CD14-positive monocyte (primary cell): ENCODE measurements around the gene ROR1. TPM values are rescaled to one million over a fixed set of nuclear protein-coding genes. Genes with fewer than 3 reads are reported as not detected.

Experiments used
- DNase-seq, 3 donors: peaks; one replicate each; pipeline ENCODE4 v3.0.0-alpha.2; 2011 to 2022
- H2AFZ ChIP-seq: 2 replicates; pipeline ENCODE4 v1.6.0; 2012; ENCODE audit warnings: mild to moderate bottlenecking, low read depth, low read length, inconsistent platforms; ENCODE audit not compliant: insufficient read depth, poor library complexity, severe bottlenecking
- H3K27ac ChIP-seq, 2 donors: 1 replicate in 1 of 2; 2 replicates in 1 of 2; pipeline ENCODE4 v1.5.1; 2012 to 2013; ENCODE audit warnings: low read length in 2 of 2, control low read depth in 1 of 2, inconsistent platforms in 1 of 2, low read depth in 1 of 2, mild to moderate bottlenecking in 1 of 2
- H3K27me3 ChIP-seq, 2 donors: one replicate each; pipeline versions ENCODE4 v1.6.0 to v1.6.1; 2011 to 2013; ENCODE audit warnings: low read length in 2 of 2; ENCODE audit not compliant: control insufficient read depth in 2 of 2, insufficient read depth in 2 of 2
- H3K36me3 ChIP-seq, 2 donors: replicated peaks in 1 of 2; 1 replicate in 1 of 2; 2 replicates in 1 of 2; pipeline versions ENCODE4 v1.5.1 to v1.6.1; 2012 to 2013; ENCODE audit warnings: low read length in 2 of 2, control low read depth in 1 of 2, inconsistent platforms in 1 of 2, mild to moderate bottlenecking in 1 of 2; ENCODE audit not compliant: insufficient read depth in 2 of 2, control insufficient read depth in 1 of 2
- H3K4me1 ChIP-seq, 2 donors: 1 replicate in 1 of 2; 2 replicates in 1 of 2; pipeline versions ENCODE4 v1.5.1 to v1.6.1; 2012 to 2013; ENCODE audit warnings: low read length in 2 of 2, control low read depth in 1 of 2, inconsistent platforms in 1 of 2, mild to moderate bottlenecking in 1 of 2, moderate library complexity in 1 of 2; ENCODE audit not compliant: insufficient read depth in 2 of 2, control insufficient read depth in 1 of 2
- H3K4me2 ChIP-seq: replicated peaks from 2 replicates; pipeline ENCODE3; 2012; ENCODE audit warnings: low read length, moderate library complexity, mild to moderate bottlenecking; ENCODE audit not compliant: poor library complexity, severe bottlenecking; ENCODE audit errors: extremely low read depth
- H3K4me3 ChIP-seq, 3 experiments: fragments of 200-600 bp in 1 of 3; sonication (generic) in 1 of 3; replicated peaks in 1 of 3; 1 replicate in 2 of 3; 2 replicates in 1 of 3; pipeline ENCODE4 v1.5.1; 2011 to 2013; ENCODE audit warnings: low read length in 3 of 3, mild to moderate bottlenecking in 3 of 3, control low read depth in 2 of 3, low read depth in 2 of 3, inconsistent platforms in 1 of 3, moderate library complexity in 1 of 3
- H3K79me2 ChIP-seq: 2 replicates; pipeline ENCODE4 v1.6.0; 2012; ENCODE audit warnings: mild to moderate bottlenecking, control low read depth, inconsistent platforms, low read length, moderate library complexity; ENCODE audit not compliant: insufficient read depth
- H3K9ac ChIP-seq: 2 replicates; pipeline ENCODE4 v1.6.0; 2017; ENCODE audit warnings: low read length, mild to moderate bottlenecking; ENCODE audit not compliant: insufficient read depth, poor library complexity, severe bottlenecking
- H3K9me3 ChIP-seq, 2 donors: replicated peaks in 1 of 2; 1 replicate in 1 of 2; 2 replicates in 1 of 2; pipeline versions ENCODE4 v1.5.1 to v1.6.1; 2012 to 2013; ENCODE audit warnings: low read length in 2 of 2, control low read depth in 1 of 2; ENCODE audit not compliant: control insufficient read depth in 1 of 2, insufficient read depth in 1 of 2
- H4K20me1 ChIP-seq: 2 replicates; pipeline ENCODE4 v1.6.0; 2012; ENCODE audit warnings: mild to moderate bottlenecking, low read length, control low read depth, moderate library complexity; ENCODE audit not compliant: insufficient read depth
- H3K27ac Mint-ChIP-seq, 7 donors: one replicate each; pipeline ENCODE4 v1.8.0; 2020; ENCODE audit warnings: mild to moderate bottlenecking in 7 of 7, mixed read lengths in 7 of 7, moderate library complexity in 6 of 7, inconsistent platforms in 2 of 7
- H3K27me3 Mint-ChIP-seq, 3 donors: one replicate each; pipeline ENCODE4 v1.8.0; 2021 to 2022; ENCODE audit warnings: low read depth in 3 of 3, mild to moderate bottlenecking in 3 of 3, mixed read lengths in 3 of 3, moderate library complexity in 3 of 3, inconsistent platforms in 1 of 3
- H3K36me3 Mint-ChIP-seq, 2 donors: one replicate each; pipeline ENCODE4 v1.8.0; 2020; ENCODE audit warnings: mixed read lengths in 2 of 2, inconsistent platforms in 1 of 2, mild to moderate bottlenecking in 1 of 2
- H3K4me1 Mint-ChIP-seq: one replicate; pipeline ENCODE4 v1.8.0; 2020; ENCODE audit warnings: mild to moderate bottlenecking, mixed read lengths
- H3K4me3 Mint-ChIP-seq, 2 donors: one replicate each; pipeline ENCODE4 v1.8.0; 2020; ENCODE audit warnings: mild to moderate bottlenecking in 2 of 2, mixed read lengths in 2 of 2, moderate library complexity in 1 of 2
- H3K9me3 Mint-ChIP-seq, 7 donors: one replicate each; pipeline ENCODE4 v1.8.0; 2020 to 2022; ENCODE audit warnings: mixed read lengths in 7 of 7, mild to moderate bottlenecking in 6 of 7, moderate library complexity in 6 of 7, inconsistent platforms in 2 of 7
- CTCF ChIP-seq: fragments of 200-600 bp; IDR thresholded peaks from one replicate; pipeline ENCODE4 v1.8.0; 2022; ENCODE audit warnings: antibody characterized with exemption, mild to moderate bottlenecking
- WGBS: methylation state at CpG from one replicate; pipeline ENCODE4 v1.1.5; 2013; ENCODE audit warnings: missing lambda C conversion rate; ENCODE audit not compliant: insufficient coverage; 5-methylcytosine and 5-hydroxymethylcytosine counted together
- intact Hi-C, 2 donors: fragments of 100-400 bp; cut with micrococcal nuclease; formaldehyde crosslinking; loops; one replicate each; pipeline versions ENCODE4 v1.15.0 to v1.15.1; 2023
- polyA plus RNA-seq, 3 donors: library from polyadenylated mRNA; depleted of rRNA in 1 of 3; unstranded in 2 of 3; stranded (reverse) in 1 of 3; fragments of 300-500 nt in 2 of 3; fragments of >200 nt in 1 of 3; fragmentation: Illumina TruSeq in 2 of 3; gene quantifications; 1 replicate in 2 of 3; 2 replicates in 1 of 3; pipeline ENCODE4 v1.2.3, GENCODE V29; 2012 to 2021

The ROR1 gene
- polyA plus RNA-seq, 3 donors = not detected

- Mint-ChIP-seq H3K9me3 (peaks cover 0 to 4% (median 0%) of the 10 kb centered on the region in 7 donors), H3K36me3 (no peaks in the 10 kb centered on the region), H3K4me3 (no peak overlapping the region), H3K27me3 (peaks cover 5% of the 10 kb centered on the region in 3 donors), H3K4me1 (no peaks in the 10 kb centered on the region), H3K27ac (no peak overlapping the region)
- no peaks in the 10 kb centered on the region for H3K27me3 ChIP-seq
- no peak overlapping the region for H3K27ac ChIP-seq
- no peak overlapping the region for H3K4me2 ChIP-seq
- H3K4me1 ChIP-seq = no peaks in the 10 kb centered on the region
- no peak overlapping the region for H2AFZ ChIP-seq
- H4K20me1 ChIP-seq = no peaks in the 10 kb centered on the region
- no peaks in the 10 kb centered on the region for H3K79me2 ChIP-seq
- H3K36me3 ChIP-seq = no peaks in the 10 kb centered on the region
- TF ChIP-seq CTCF = no peak
- 80% methylated on average over 1 of the region's 1 CpG for WGBS
- intact Hi-C loops = no loop called here
- H3K9ac ChIP-seq = no peak overlapping the region
- no peaks in the 10 kb centered on the region for H3K9me3 ChIP-seq
- no peak for DNase-seq
- H3K4me3 ChIP-seq = no peak overlapping the region
Measured at GRCh38 chr1:63790989-63791388, 17.2 kb downstream of the ROR1 start.

- no peak overlapping the region for H3K9ac ChIP-seq
- H3K4me2 ChIP-seq = no peak overlapping the region
- no peak for TF ChIP-seq CTCF
- no peak overlapping the region for H2AFZ ChIP-seq
- intact Hi-C loops = no loop called here
- no peak overlapping the region for H3K4me3 ChIP-seq
- H3K36me3 ChIP-seq = no peaks in the 10 kb centered on the region
- no peaks in the 10 kb centered on the region for H3K27me3 ChIP-seq
- H3K9me3 Mint-ChIP-seq = peaks cover 0 to 4% (median 0%) of the 10 kb centered on the region in 7 donors
- H3K79me2 ChIP-seq = no peaks in the 10 kb centered on the region
- H3K27ac Mint-ChIP-seq = no peak overlapping the region
- peaks cover 3 to 6% (median 5%) of the 10 kb centered on the region in 3 donors for H3K27me3 Mint-ChIP-seq
- no peaks in the 10 kb centered on the region for H3K4me1 Mint-ChIP-seq
- no peak overlapping the region for H3K4me3 Mint-ChIP-seq
- no peak for DNase-seq
- H3K4me1 ChIP-seq = no peaks in the 10 kb centered on the region
- H3K9me3 ChIP-seq = no peaks in the 10 kb centered on the region
- no peaks in the 10 kb centered on the region for H4K20me1 ChIP-seq
- H3K27ac ChIP-seq = no peak overlapping the region
- H3K36me3 Mint-ChIP-seq = no peaks in the 10 kb centered on the region
- no CpG with 5 or more reads among the region's 4 CpGs for WGBS
Measured at GRCh38 chr1:63792152-63792551, 18.3 kb downstream of the ROR1 start.
